ENCODE results near the gene IL27RA. TPM values are rescaled to one million over a fixed set of nuclear protein-coding genes. Genes with fewer than 3 reads are reported as not detected.
"Not testable (repeated sequence)": the region's sequence is repeated elsewhere in the genome, so short reads cannot be mapped to it uniquely, and the experiment has no call there.

Gene IL27RA
- total RNA-seq, 1 experiment from 2014 or later: 7.0 TPM

DNA sequence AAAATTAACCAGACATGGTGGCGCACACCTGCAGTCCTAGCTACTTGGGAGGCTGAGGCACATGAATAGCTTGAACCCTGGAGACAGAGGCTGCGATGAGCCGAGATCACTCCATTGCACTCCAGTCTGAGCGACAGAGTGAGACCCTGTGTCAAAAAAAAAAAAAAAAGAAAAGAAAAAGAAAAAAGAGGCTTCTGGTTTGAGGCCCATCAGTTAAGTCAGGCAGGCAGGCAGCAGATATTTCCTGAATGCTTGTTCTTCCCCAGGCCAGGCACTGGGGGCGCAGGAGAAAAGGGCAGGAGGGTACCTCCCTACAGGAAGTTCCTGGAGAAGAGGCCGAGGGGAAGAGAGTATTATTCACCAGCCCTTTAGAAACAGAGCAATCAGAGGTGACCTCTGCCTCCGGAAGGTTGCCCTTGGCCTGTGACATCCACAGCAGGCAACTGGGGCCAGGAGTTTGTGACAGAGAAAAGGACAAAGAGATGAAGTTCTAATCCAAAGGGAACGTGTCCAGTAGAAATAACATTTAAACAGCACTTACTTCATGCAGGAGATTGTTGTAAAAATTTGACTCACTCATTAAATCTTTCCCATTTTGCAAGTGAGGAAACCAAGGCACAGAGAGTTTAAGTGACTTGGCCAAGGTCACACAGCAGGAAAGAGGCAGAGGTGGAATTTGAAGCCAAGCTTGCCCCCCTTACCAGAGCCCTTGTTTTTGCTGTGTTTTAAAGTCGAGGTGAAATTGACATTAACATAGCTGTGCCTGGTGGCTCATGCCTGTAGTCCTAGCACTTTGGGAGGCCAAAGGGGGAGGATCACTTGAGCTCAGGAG lies 7.9 kb upstream of the IL27RA start:
- BruUV-seq (replicated peaks): no TSS peak
- Mint-ChIP-seq H3K4me1 (ENCODE audit: low read depth, unreplicated experiment) (no peaks in the 10 kb centered on the region), H3K4me3 (ENCODE audit: low read depth, unreplicated experiment) (no peak overlapping the region), H3K27ac (ENCODE audit: unreplicated experiment) (no peak overlapping the region), H3K9me3 (ENCODE audit: low read depth, unreplicated experiment) (no peaks in the 10 kb centered on the region), H3K27me3 (ENCODE audit: unreplicated experiment) (peaks cover 11% of the 10 kb centered on the region), H3K36me3 (ENCODE audit: insufficient read depth, unreplicated experiment) (no peaks in the 10 kb centered on the region)
- CTCF ChIA-PET: interaction anchor here (0.7 kb wide), 1 partner anchor 111 kb away, joined by 5 read pairs; no protein-coding TSS in a partner anchor
- peak; percentile 69 for DNase-seq
- TF ChIP-seq, protein P1, sequence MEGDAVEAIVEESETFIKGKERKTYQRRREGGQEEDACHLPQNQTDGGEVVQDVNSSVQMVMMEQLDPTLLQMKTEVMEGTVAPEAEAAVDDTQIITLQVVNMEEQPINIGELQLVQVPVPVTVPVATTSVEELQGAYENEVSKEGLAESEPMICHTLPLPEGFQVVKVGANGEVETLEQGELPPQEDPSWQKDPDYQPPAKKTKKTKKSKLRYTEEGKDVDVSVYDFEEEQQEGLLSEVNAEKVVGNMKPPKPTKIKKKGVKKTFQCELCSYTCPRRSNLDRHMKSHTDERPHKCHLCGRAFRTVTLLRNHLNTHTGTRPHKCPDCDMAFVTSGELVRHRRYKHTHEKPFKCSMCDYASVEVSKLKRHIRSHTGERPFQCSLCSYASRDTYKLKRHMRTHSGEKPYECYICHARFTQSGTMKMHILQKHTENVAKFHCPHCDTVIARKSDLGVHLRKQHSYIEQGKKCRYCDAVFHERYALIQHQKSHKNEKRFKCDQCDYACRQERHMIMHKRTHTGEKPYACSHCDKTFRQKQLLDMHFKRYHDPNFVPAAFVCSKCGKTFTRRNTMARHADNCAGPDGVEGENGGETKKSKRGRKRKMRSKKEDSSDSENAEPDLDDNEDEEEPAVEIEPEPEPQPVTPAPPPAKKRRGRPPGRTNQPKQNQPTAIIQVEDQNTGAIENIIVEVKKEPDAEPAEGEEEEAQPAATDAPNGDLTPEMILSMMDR (IDR thresholded peaks at IDR 0.05; ENCODE audit: unreplicated experiment): peak; percentile 40
- intact Hi-C loops (cut with micrococcal nuclease; ENCODE audit: unreplicated experiment): no loop called here

DNA sequence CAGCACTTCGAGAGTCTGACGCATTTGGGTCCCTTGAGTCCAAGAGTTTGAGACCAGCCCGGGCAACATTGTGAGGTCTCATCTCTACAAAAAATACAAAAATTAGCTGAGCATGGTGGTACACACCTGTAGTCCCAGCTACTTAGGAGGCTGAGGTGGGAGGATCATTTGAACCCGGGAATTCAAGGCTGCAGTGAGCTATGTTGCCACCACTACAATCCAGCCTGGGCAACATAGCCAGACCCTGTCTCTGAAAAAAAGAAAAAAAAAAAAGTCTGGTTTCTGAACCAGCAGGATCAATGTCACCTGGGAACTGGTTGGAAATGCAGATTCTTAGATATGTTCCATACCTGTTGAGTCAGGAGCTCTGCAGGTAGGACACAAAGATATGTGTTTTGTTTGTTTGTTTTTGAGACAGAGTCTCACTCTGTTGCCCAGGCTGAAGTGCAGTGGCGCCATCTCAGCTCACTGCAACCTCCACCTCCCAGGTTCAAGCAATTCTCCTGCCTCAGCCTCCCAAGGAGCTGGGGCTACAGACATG lies 4.8 kb upstream of the IL27RA start:
- BruUV-seq (replicated peaks); H3K4me3 Mint-ChIP-seq (ENCODE audit: low read depth, unreplicated experiment); intact Hi-C loops (cut with micrococcal nuclease; ENCODE audit: unreplicated experiment); CTCF ChIA-PET; H3K27ac Mint-ChIP-seq (ENCODE audit: unreplicated experiment); H3K36me3 Mint-ChIP-seq (ENCODE audit: insufficient read depth, unreplicated experiment); DNase-seq; H3K9me3 Mint-ChIP-seq (ENCODE audit: low read depth, unreplicated experiment); H3K4me1 Mint-ChIP-seq (ENCODE audit: low read depth, unreplicated experiment): not testable (repeated sequence)
- peaks cover 15% of the 10 kb centered on the region for H3K27me3 Mint-ChIP-seq (ENCODE audit: unreplicated experiment)

DNA sequence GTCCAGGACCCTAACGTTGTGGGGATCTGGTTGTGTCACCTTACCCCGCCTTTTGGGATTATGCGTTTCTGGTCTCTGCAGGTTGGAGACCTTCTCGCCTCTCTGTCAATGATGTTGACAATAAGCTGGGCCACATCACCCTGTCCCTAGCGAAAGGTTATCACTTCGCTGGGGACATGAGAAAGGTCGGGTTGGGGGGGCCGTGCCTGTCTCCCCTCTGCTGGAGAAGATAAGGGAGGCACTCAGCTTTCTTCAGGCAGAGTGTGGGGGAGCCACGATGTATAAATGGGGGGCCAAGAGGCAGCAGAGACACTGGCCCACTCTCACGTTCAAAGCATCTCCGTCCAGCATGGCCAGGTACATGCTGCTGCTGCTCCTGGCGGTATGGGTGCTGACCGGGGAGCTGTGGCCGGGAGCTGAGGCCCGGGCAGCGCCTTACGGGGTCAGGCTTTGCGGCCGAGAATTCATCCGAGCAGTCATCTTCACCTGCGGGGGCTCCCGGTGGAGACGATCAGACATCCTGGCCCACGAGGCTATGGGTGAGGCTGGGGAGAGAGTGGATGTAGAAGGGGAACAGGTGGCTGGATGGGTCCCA lies 3.6 kb upstream of the IL27RA start, which contains the start of gene RLN3:
Gene RLN3, plus strand, starts transcription at position 293 of the 595 bp plus-strand sequence. Its CDS starts 57 bp downstream, at position 350.
- no peak within 1 kb of the TSS for H3K4me3 Mint-ChIP-seq (ENCODE audit: low read depth, unreplicated experiment)
- peaks cover 13% of the 10 kb centered on the region for H3K36me3 Mint-ChIP-seq (ENCODE audit: insufficient read depth, unreplicated experiment)
- no peak for DNase-seq
- CTCF ChIA-PET: no interaction called here
- H3K27ac Mint-ChIP-seq (ENCODE audit: unreplicated experiment): no peak within 1 kb of the TSS
- H3K27me3 Mint-ChIP-seq (ENCODE audit: unreplicated experiment): peaks cover 15% of the 10 kb centered on the region
- BruUV-seq (replicated peaks): no TSS peak
- H3K9me3 Mint-ChIP-seq (ENCODE audit: low read depth, unreplicated experiment): no peaks in the 10 kb centered on the region
- H3K4me1 Mint-ChIP-seq (ENCODE audit: low read depth, unreplicated experiment): no peaks in the 10 kb centered on the region
- intact Hi-C loops (cut with micrococcal nuclease; ENCODE audit: unreplicated experiment): no loop called here
- TF ChIP-seq, protein P1 (IDR thresholded peaks at IDR 0.05; ENCODE audit: unreplicated experiment): no peak

DNA sequence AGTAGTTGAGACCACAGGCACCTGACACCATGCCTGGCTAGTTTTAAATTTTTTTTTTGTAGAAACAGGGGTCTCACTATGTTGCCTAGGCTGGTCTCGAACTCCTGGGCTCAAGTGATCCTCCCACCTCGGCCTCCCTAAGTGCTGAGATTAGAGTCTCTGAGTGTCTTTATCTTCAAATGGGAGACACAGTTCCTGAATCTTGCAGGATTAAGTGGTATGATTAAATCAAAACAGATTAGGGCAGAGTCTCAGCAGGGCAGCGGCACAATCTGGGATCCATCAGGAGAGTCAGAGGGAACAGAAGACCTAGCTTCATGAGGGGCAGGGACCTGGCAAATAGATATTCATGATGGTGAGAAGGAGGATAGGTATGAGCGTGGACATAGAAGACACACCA lies 2.7 kb upstream of the IL27RA start:
- TF ChIP-seq, protein P1 (IDR thresholded peaks at IDR 0.05; ENCODE audit: unreplicated experiment): no peak
- DNase-seq: no peak
- intact Hi-C loops (cut with micrococcal nuclease; ENCODE audit: unreplicated experiment): no loop called here
- Mint-ChIP-seq H3K27me3 (ENCODE audit: unreplicated experiment) (peaks cover 15% of the 10 kb centered on the region), H3K27ac (ENCODE audit: unreplicated experiment) (no peak overlapping the region), H3K36me3 (ENCODE audit: insufficient read depth, unreplicated experiment) (peaks cover 13% of the 10 kb centered on the region), H3K4me3 (ENCODE audit: low read depth, unreplicated experiment) (no peak overlapping the region), H3K9me3 (ENCODE audit: low read depth, unreplicated experiment) (no peaks in the 10 kb centered on the region), H3K4me1 (ENCODE audit: low read depth, unreplicated experiment) (no peaks in the 10 kb centered on the region)
- BruUV-seq (replicated peaks): no TSS peak
- CTCF ChIA-PET: interaction anchor here (0.5 to 0.6 kb wide), 2 partner anchors 11 to 20 kb away, joined by 3 to 5 read pairs; no protein-coding TSS in a partner anchor

Data from Calu3 (cell line).